SU-DHL-6 (cell line): ENCODE measurements around the gene SYNGR4.

Experiments
- CTCF ChIP-seq: fragments of 200-600 bp; sonication (generic); IDR thresholded peaks from one replicate; pipeline ENCODE4 v1.5.1; 2017; ENCODE audit warnings: antibody characterized with exemption, mild to moderate bottlenecking, low read length, moderate library complexity; ENCODE audit not compliant: insufficient read depth, poor library complexity, severe bottlenecking
- EZH2phosphoT487 ChIP-seq: fragments of 200-600 bp; sonication (generic), shearing (Covaris generic); conservative IDR thresholded peaks from 2 replicates; pipeline ENCODE4 v1.6.1; 2018; ENCODE audit warnings: mild to moderate bottlenecking, antibody characterized with exemption, low read length, moderate library complexity, mixed read lengths

- TF ChIP-seq CTCF, result no peak
- TF ChIP-seq EZH2phosphoT487, result no peak
Observed at GRCh38 chr19:48424694-48425219, 60.6 kb downstream of the SYNGR4 start.
